NCI-H510A (cell line): ENCODE measurements around the gene STRIP2.
"Not testable (repeated sequence)": the region's sequence is repeated elsewhere in the genome, so short reads cannot be mapped to it uniquely, and the experiment has no call there.

Experiments
- DNase-seq: peaks from one replicate; lab custom pipeline; 2025; lab: John Stamatoyannopoulos, UW

Gene STRIP2

DNA sequence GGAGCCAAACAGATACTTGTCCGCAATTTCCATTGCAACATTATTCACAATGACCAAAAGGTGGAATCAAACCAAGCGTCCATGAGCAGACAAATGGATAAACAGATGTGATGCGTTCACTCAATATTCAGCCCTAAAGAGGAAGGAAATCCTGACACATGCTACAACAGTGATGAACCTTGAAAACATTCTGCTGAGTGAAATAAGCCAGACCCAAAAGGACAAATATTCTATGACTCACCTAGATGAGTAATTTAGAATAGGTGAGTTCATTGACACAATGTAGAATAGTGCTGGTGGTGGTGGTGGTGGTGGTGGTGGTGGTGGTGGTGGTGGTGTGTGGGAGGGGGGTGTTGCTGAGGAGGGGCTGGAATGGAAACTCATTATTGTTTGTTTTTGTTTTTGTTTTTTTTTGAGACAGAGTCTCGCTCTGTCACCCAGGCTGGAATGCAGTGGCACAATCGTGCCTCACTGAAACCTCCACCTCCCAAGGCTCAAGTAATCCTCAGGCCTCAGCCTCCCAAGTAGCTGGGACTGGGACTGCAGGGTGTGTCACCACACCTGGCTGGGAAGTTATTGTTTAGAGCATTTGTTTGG lies 96.7 kb downstream of the STRIP2 start:
- DNase-seq = no peak

DNA sequence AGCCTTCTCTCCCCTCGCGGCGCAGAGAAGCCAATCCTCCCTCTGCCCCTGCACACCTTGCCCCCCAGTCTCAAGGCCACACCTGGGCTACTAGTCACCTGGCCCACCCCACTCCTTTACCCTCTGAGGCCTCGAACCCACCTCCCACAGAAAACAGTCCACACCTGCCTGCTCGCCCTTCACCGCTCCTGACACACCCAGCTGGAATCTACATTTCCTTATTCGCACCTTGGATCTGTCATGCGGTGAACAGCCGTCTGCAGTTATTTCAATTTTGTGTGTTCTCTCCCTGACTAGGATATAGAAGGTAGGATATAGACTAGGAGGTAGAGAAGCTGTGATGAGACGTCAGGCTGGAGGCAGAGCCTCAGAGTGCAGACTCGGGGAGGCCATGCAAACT lies 97.5 kb downstream of the STRIP2 start:
- DNase-seq = no peak

DNA sequence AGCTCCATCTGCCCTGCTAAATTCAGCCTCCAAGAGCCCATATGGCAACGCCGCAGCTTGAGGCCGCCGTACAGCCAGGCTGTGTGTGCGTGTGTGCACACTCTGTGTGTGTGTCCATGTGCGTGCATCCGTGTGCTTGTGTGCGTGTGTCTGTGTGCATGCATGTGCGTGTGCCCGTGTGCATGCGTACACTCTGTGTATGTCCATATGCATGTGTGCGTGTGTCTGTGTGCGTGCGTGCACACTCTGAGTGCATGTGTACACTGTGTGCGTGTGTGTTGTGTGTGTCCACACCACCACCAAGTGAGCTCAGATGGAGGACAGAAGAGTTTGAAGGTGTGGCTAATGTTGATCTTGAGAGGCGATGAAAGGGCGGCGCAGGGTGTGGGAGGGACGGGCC lies 98.1 kb downstream of the STRIP2 start:
- DNase-seq = no peak

DNA sequence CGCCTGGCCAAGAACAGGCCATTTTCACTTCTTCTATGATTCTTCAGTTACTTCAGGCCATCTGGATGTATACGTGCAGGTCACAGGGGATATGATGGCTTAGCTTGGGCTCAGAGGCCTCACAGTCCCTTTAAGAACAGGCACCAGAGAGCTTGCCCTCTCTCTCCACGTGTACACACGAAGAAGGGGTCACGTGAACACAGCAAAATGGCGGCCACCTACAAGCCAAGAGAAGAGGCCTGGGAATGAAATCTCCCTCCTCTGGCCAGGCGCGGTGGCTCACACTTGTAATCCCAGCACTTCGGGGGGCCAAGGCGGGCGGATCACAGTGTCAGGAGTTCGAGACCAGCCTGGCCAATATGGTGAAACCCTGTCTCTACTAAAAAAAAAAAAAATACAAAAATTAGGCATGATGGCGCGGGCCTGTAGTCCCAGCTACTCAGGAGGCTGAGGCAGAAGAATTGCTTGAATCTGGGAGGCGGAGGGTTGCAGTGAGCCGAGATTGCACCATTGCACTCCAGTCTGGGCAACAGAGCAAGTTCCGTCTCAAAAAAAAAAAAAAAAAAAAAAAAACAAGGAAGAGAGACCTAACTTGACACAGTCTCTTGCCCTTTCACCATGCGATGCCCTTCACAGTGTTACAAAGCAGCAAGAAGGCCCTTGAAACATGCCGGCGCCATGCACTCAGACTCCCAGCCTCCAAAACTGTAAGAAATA lies 100.5 kb downstream of the STRIP2 start:
- not testable (repeated sequence) for DNase-seq

DNA sequence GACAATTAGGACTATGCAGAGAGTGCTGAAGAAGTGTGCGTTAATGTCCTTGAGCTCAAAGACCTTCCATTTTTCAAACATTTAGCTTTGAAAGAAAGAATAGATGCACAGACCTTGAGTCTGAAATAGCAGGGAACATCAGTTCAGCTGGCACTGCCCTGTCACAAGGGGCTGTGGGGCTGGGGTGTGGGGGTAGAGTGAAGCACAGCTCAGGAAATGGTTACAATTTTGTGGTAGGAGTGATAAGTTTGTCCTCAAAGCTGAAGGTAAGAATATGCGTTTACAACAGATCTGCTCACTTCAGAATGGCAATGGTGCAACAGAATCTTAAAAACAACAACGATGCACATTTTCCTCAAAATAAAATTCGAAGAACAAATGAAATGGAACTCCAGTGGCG lies 101.7 kb downstream of the STRIP2 start:
- DNase-seq = no peak

DNA sequence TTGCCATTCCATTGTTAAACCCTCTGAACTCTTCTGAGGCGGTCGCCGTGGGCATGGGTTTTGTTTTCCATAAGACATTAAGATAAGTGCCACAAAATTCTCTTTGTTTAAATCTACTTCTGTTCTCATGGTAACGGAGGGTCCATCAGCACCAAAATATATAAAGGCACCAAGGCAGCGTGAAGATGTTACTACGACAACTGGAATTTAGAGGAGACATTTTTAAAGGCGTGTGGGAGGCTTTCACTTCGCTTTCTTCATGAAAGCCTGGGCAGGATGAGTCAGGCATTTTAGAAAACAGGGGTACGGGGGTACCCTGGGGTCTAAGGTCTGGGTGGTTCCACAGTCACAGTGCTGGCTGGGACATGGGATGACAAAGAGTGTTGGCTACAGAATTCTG lies 102.1 kb downstream of the STRIP2 start:
- no peak for DNase-seq
